Left kidney (tissue), 2 donors: ENCODE results near the gene TMTC4. TPM values are rescaled to one million over a fixed set of nuclear protein-coding genes. Genes with fewer than 3 reads are reported as not detected.
"Not testable (repeated sequence)": the region's sequence is repeated elsewhere in the genome, so short reads cannot be mapped to it uniquely, and the experiment has no call there.

ENCODE experiments used
- DNase-seq: peaks from one replicate; pipeline ENCODE4 v3.0.0-alpha.2; 2013
- polyA plus RNA-seq: library from polyadenylated mRNA; unstranded; fragments of 120-200 nt; gene quantifications from one replicate; pipeline ENCODE4 v1.2.1, GENCODE V29; 2013; ENCODE audit not compliant: insufficient read length

The TMTC4 gene
- polyA plus RNA-seq, 1 donor, result 42.7 TPM

GRCh38 chr13:100588331-100589177 lies 86.0 kb downstream of the TMTC4 start, which contains the start of gene GGACT:
Gene GGACT, minus strand, starts transcription at chr13:100588789. Its CDS starts 56,198 bp downstream, at chr13:100532591.
- peak; percentile 58 for DNase-seq

- DNase-seq, result no peak
Observed at GRCh38 chr13:100584896-100585295, 89.7 kb downstream of the TMTC4 start.

GRCh38 chr13:100581504-100581903 lies 93.1 kb downstream of the TMTC4 start:
- no peak for DNase-seq

- no peak for DNase-seq
Observed at GRCh38 chr13:100581030-100581429, 93.6 kb downstream of the TMTC4 start.

- DNase-seq, result no peak
Observed at GRCh38 chr13:100580045-100580444, 94.5 kb downstream of the TMTC4 start.

GRCh38 chr13:100577239-100577638 lies 97.4 kb downstream of the TMTC4 start:
- not testable (repeated sequence) for DNase-seq

GRCh38 chr13:100573121-100573520 lies 101.5 kb downstream of the TMTC4 start:
- peak; percentile 57 for DNase-seq

GRCh38 chr13:100566543-100566942 lies 108.1 kb downstream of the TMTC4 start:
- no peak for DNase-seq

GRCh38 chr13:100565286-100565685 lies 109.3 kb downstream of the TMTC4 start:
- DNase-seq, result no peak

- no peak for DNase-seq
Observed at GRCh38 chr13:100564444-100565223, 110.0 kb downstream of the TMTC4 start.

GRCh38 chr13:100563779-100564178 lies 110.8 kb downstream of the TMTC4 start:
- no peak for DNase-seq

- DNase-seq, result no peak
Observed at GRCh38 chr13:100561599-100562204, 112.9 kb downstream of the TMTC4 start.

- DNase-seq, result no peak
Observed at GRCh38 chr13:100561158-100561499, 113.5 kb downstream of the TMTC4 start.

GRCh38 chr13:100560498-100561157 lies 114.0 kb downstream of the TMTC4 start:
- no peak for DNase-seq

- no peak for DNase-seq
Observed at GRCh38 chr13:100559886-100560285, 114.7 kb downstream of the TMTC4 start.

Other genes starting within 250 kb of the TMTC4 start
- 4.6 TPM for gene GGACT, start 86.0 kb downstream of the TMTC4 start, polyA plus RNA-seq